SK-N-SH treated with all-trans-retinoic acid at 6 μM for 48 hours (cell line): ENCODE measurements around the gene RASSF5.

Experiments
- ISL1 ChIP-seq: fragments of 250-450 bp; sonication (Bioruptor Pico); IDR thresholded peaks from 2 replicates; pipeline ENCODE4 v2.1.2; 2022; ENCODE audit warnings: mild to moderate bottlenecking, moderate library complexity
- PPARA ChIP-seq: fragments of 250-450 bp; sonication (Bioruptor Pico); IDR thresholded peaks from 2 replicates; pipeline ENCODE4 v1.5.0; 2020; ENCODE audit warnings: mild to moderate bottlenecking, borderline replicate concordance
- ZFP30 ChIP-seq: fragments of 450-650 bp; formaldehyde crosslinking; IDR thresholded peaks from 2 replicates; pipeline ENCODE4 v1.5.0; 2022; ENCODE audit warnings: mild to moderate bottlenecking, moderate library complexity
- ZNF70 ChIP-seq: fragments of 450-650 bp; formaldehyde crosslinking; IDR thresholded peaks from 2 replicates; pipeline ENCODE4 v1.5.0; 2020; ENCODE audit warnings: mild to moderate bottlenecking, moderate library complexity

- TF ChIP-seq ISL1 = no peak
- TF ChIP-seq ZFP30 = no peak
- no peak for TF ChIP-seq PPARA (CRISPR knock-in tag)
- TF ChIP-seq ZNF70 (CRISPR knock-in tag) = no peak
Observed at GRCh38 chr1:206636671-206637070, 129.3 kb downstream of the RASSF5 start.
